SK-N-MC (cell line): ENCODE data around the gene PEG3.

Experiments
- DNase-seq: peaks from one replicate; pipeline ENCODE4 v3.0.0-alpha.2; 2011; ENCODE audit warnings: low read depth, low spot score
- H3K27ac ChIP-seq: fragments of 200-600 bp; sonication (generic); 2 replicates; pipeline ENCODE4 v1.5.1; 2016; ENCODE audit warnings: mixed run types
- H3K36me3 ChIP-seq: fragments of 200-600 bp; sonication (generic); 2 replicates; pipeline ENCODE4 v1.6.1; 2017; ENCODE audit warnings: antibody characterized with exemption, low read length, mixed read lengths; ENCODE audit not compliant: insufficient read depth
- H3K4me3 ChIP-seq: fragments of 200-600 bp; sonication (generic); 2 replicates; pipeline ENCODE4 v1.5.1; 2016
- H3K9ac ChIP-seq: fragments of 200-600 bp; sonication (generic); 2 replicates; pipeline ENCODE4 v1.8.0; 2017; ENCODE audit warnings: mixed run types, mixed read lengths; ENCODE audit not compliant: insufficient read length
- H3K9me3 ChIP-seq: fragments of 200-600 bp; sonication (generic); 2 replicates; pipeline ENCODE4 v1.6.1; 2017; ENCODE audit warnings: low read depth, mild to moderate bottlenecking, antibody characterized with exemption, low read length, moderate library complexity, mixed read lengths
- EZH2 ChIP-seq: fragments of 200-600 bp; sonication (generic); IDR thresholded peaks from one replicate; pipeline ENCODE4 v1.6.1; 2017; ENCODE audit warnings: antibody characterized with exemption
- FOXP2 ChIP-seq: optimal IDR thresholded peaks from 2 replicates; pipeline ENCODE3; 2011; ENCODE audit warnings: mild to moderate bottlenecking, moderate library complexity; ENCODE audit not compliant: insufficient read depth; ENCODE audit errors: extremely low read length, control extremely low read depth
- POLR2AphosphoS5 ChIP-seq: IDR thresholded peaks from 2 replicates; pipeline ENCODE4 v1.6.1; 2012; ENCODE audit warnings: mild to moderate bottlenecking, low read depth, low read length, borderline replicate concordance

PEG3 gene

GRCh38 chr19:56840451-56841192 is at the start of gene PEG3, which contains the start of gene ZIM2:
Gene PEG3 (minus strand): TSS chr19:56840726. CDS start chr19:56824655, 16,071 bp downstream.
Gene ZIM2 (minus strand): TSS chr19:56840726. CDS start chr19:56824277, 16,449 bp downstream.
- Histone ChIP-seq H3K36me3 (no peaks in the 10 kb centered on the region), H3K9ac (no peak within 1 kb of the TSS), H3K27ac (no peak within 1 kb of the TSS), H3K9me3 (no peaks in the 10 kb centered on the region), H3K4me3 (no peak within 1 kb of the TSS)
- TF ChIP-seq POLR2AphosphoS5 (no peak), EZH2 (no peak), FOXP2 (no peak)
- no peak for DNase-seq

- H3K27ac ChIP-seq: no peak overlapping the region
- H3K36me3 ChIP-seq: no peaks in the 10 kb centered on the region
- H3K4me3 ChIP-seq: no peak overlapping the region
- TF ChIP-seq POLR2AphosphoS5 (no peak), EZH2 (no peak), FOXP2 (no peak)
- DNase-seq: no peak
- no peak overlapping the region for H3K9ac ChIP-seq
- no peaks in the 10 kb centered on the region for H3K9me3 ChIP-seq
Observed at GRCh38 chr19:56885173-56885985, 44.9 kb upstream of the PEG3 start.

GRCh38 chr19:56884441-56884840 is 43.9 kb upstream of the PEG3 start:
- TF ChIP-seq EZH2 (no peak), FOXP2 (no peak), POLR2AphosphoS5 (no peak)
- H3K9ac ChIP-seq: no peak overlapping the region
- H3K4me3 ChIP-seq: no peak overlapping the region
- no peaks in the 10 kb centered on the region for H3K36me3 ChIP-seq
- DNase-seq: no peak
- H3K9me3 ChIP-seq: no peaks in the 10 kb centered on the region
- no peak overlapping the region for H3K27ac ChIP-seq

DNA sequence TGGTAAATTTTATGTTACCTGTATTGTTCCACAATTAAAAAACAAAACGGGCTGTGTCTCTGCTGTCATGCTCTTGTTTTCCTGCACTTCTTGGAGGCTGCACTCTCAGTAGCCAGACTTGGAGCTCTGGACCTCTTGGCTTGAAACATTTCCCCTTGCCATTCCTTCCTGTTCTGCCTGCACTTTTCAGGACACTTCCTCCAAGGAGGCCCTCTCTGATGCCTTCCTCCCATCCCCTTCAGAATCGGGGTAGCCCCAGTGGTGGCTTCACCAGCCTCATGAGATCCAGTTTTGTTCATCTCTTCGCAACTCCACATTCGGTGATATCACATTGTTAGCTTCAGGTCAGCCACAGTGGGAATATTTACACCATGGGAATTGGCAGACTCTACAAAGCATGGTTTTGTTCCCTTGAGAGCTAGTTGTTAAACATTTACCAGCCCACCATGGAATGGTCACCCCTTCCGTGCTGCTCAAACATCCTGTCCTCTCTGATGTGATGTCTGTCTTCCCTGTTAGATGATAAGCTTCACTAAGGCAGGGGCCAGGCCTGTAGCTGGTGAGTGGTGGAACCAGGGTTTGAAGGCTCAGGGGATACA is 40.2 kb upstream of the PEG3 start:
- Histone ChIP-seq H3K9ac (no peak overlapping the region), H3K9me3 (no peaks in the 10 kb centered on the region)
- TF ChIP-seq EZH2 (no peak), POLR2AphosphoS5 (no peak), FOXP2 (no peak)

GRCh38 chr19:56877069-56877715 is 36.7 kb upstream of the PEG3 start:
- TF ChIP-seq FOXP2 (no peak), EZH2 (no peak), POLR2AphosphoS5 (no peak)
- H3K9me3 ChIP-seq: no peaks in the 10 kb centered on the region

More for the DNA sequence above, 40.2 kb upstream of the PEG3 start:
- H3K36me3 ChIP-seq: no peaks in the 10 kb centered on the region
- no peak overlapping the region for H3K4me3 ChIP-seq
- no peak overlapping the region for H3K27ac ChIP-seq
- DNase-seq: no peak

GRCh38 chr19:56875717-56876116 is 35.2 kb upstream of the PEG3 start:
- Histone ChIP-seq H3K9ac (no peak overlapping the region), H3K4me3 (no peak overlapping the region), H3K9me3 (no peaks in the 10 kb centered on the region), H3K36me3 (no peaks in the 10 kb centered on the region), H3K27ac (no peak overlapping the region)
- TF ChIP-seq POLR2AphosphoS5 (no peak), EZH2 (no peak), FOXP2 (no peak)
- DNase-seq: no peak

More at GRCh38 chr19:56877069-56877715, 36.7 kb upstream of the PEG3 start:
- no peak overlapping the region for H3K27ac ChIP-seq
- no peak overlapping the region for H3K9ac ChIP-seq
- H3K36me3 ChIP-seq: no peaks in the 10 kb centered on the region
- no peak for DNase-seq
- H3K4me3 ChIP-seq: no peak overlapping the region

DNA sequence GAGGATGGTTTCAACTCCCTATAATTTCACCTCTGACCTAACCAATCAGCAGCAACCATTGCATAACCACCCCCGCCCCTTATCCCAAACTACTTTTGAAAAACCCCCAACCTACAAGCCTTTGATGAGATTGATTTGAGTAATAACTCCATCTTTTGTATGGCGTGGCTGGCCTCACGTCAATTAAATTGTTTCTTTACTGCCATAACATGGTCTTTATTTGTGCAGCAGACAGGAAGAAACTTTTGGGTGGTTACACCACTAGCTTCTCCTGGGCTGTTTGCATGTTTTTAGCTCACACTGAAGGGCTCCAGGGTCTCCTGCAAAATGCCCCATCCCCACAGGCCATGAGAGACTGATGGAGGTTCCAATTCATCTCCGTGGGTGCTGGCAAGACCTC is 34.0 kb upstream of the PEG3 start:
- Histone ChIP-seq H3K9me3 (no peaks in the 10 kb centered on the region), H3K4me3 (no peak overlapping the region), H3K36me3 (no peaks in the 10 kb centered on the region), H3K9ac (no peak overlapping the region), H3K27ac (no peak overlapping the region)
- DNase-seq: no peak
- TF ChIP-seq EZH2: no peak
- no peak for TF ChIP-seq FOXP2
- no peak for TF ChIP-seq POLR2AphosphoS5
